ENCODE results near the gene RARRES1. TPM values are rescaled to one million over a fixed set of nuclear protein-coding genes. Genes with fewer than 3 reads are reported as not detected.
A peak's percentile ranks its signal among the peaks of the same experiment; 100 is the strongest.

Gene RARRES1
- total and polyA plus RNA-seq, 2 experiments from 2014 or later, result 36.9 to 73.1 TPM

- no peaks in the 10 kb centered on the region for H4K20me1 ChIP-seq (ENCODE audit: insufficient read depth, poor library complexity, severe bottlenecking)
- H3K9me3 ChIP-seq (ENCODE audit: low read depth), result no peaks in the 10 kb centered on the region
- DNase-seq (ENCODE audit: low spot score), result no peak
- peaks cover 31% of the 10 kb centered on the region for H3K4me1 ChIP-seq (ENCODE audit: insufficient read depth)
- peak overlapping the region; percentile 95 for H3K27ac ChIP-seq
- no peaks in the 10 kb centered on the region for H3K27me3 ChIP-seq
- no peak overlapping the region for H3K4me2 ChIP-seq
- no peak for TF ChIP-seq CTCF (IDR thresholded peaks at IDR 0.05; ENCODE audit: poor library complexity)
- TF ChIP-seq EZH2phosphoT487 (IDR thresholded peaks at IDR 0.05; ENCODE audit: low read depth, severe bottlenecking, unreplicated experiment), result no peak
- TF ChIP-seq EZH2 (IDR thresholded peaks at IDR 0.05; ENCODE audit: borderline replicate concordance), result no peak
- H3K36me3 ChIP-seq (replicated peaks; ENCODE audit: insufficient read depth, low read depth), result no peaks in the 10 kb centered on the region
- H2AFZ ChIP-seq, result no peak overlapping the region
- 83% methylated on average over 1 of the region's 1 CpG for WGBS (ENCODE audit: low lambda C conversion rate, missing lambda C conversion rate)
- no peak overlapping the region for H3K4me3 ChIP-seq
- H3K79me2 ChIP-seq, result peaks cover 2% of the 10 kb centered on the region
- no peaks in the 10 kb centered on the region for H3K9me2 ChIP-seq (replicated peaks; ENCODE audit: insufficient read depth)
Observed at GRCh38 chr3:158722108-158722507, 10.1 kb downstream of the RARRES1 start.

- Histone ChIP-seq H3K79me2 (peaks cover 2% of the 10 kb centered on the region), H3K27ac (peak overlapping the region; percentile 19), H4K20me1 (ENCODE audit: insufficient read depth, poor library complexity, severe bottlenecking) (no peaks in the 10 kb centered on the region), H3K27me3 (no peaks in the 10 kb centered on the region), H3K4me3 (no peak overlapping the region), H3K4me2 (no peak overlapping the region), H3K9me3 (ENCODE audit: low read depth) (no peaks in the 10 kb centered on the region), H3K4me1 (ENCODE audit: insufficient read depth) (peaks cover 4% of the 10 kb centered on the region), H3K9me2 (replicated peaks; ENCODE audit: insufficient read depth) (no peaks in the 10 kb centered on the region), H2AFZ (no peak overlapping the region), H3K36me3 (replicated peaks; ENCODE audit: insufficient read depth, low read depth) (no peaks in the 10 kb centered on the region)
- peak; percentile 26 for DNase-seq (ENCODE audit: low spot score)
- 84% methylated on average over 5 of the region's 5 CpGs for WGBS (ENCODE audit: low lambda C conversion rate, missing lambda C conversion rate)
- no peak for TF ChIP-seq CTCF (IDR thresholded peaks at IDR 0.05; ENCODE audit: poor library complexity)
- TF ChIP-seq EZH2 (IDR thresholded peaks at IDR 0.05; ENCODE audit: borderline replicate concordance), result no peak
- no peak for TF ChIP-seq EZH2phosphoT487 (IDR thresholded peaks at IDR 0.05; ENCODE audit: low read depth, severe bottlenecking, unreplicated experiment)
Observed at GRCh38 chr3:158718490-158719170, 13.6 kb downstream of the RARRES1 start.

- Histone ChIP-seq H3K27ac (peak overlapping the region; percentile 44), H3K9me3 (ENCODE audit: low read depth) (no peaks in the 10 kb centered on the region), H3K4me2 (no peak overlapping the region), H3K27me3 (no peaks in the 10 kb centered on the region), H3K36me3 (replicated peaks; ENCODE audit: insufficient read depth, low read depth) (no peaks in the 10 kb centered on the region), H3K4me3 (no peak overlapping the region), H3K4me1 (ENCODE audit: insufficient read depth) (no peaks in the 10 kb centered on the region), H3K79me2 (peaks cover 2% of the 10 kb centered on the region), H3K9me2 (replicated peaks; ENCODE audit: insufficient read depth) (no peaks in the 10 kb centered on the region), H2AFZ (no peak overlapping the region), H4K20me1 (ENCODE audit: insufficient read depth, poor library complexity, severe bottlenecking) (no peaks in the 10 kb centered on the region)
- DNase-seq (ENCODE audit: low spot score), result no peak
- TF ChIP-seq EZH2 (IDR thresholded peaks at IDR 0.05; ENCODE audit: borderline replicate concordance) (no peak), CTCF (IDR thresholded peaks at IDR 0.05; ENCODE audit: poor library complexity) (no peak), EZH2phosphoT487 (IDR thresholded peaks at IDR 0.05; ENCODE audit: low read depth, severe bottlenecking, unreplicated experiment) (no peak)
- WGBS (ENCODE audit: low lambda C conversion rate, missing lambda C conversion rate), result 100% methylated on average over 2 of the region's 2 CpGs
Observed at GRCh38 chr3:158717576-158717975, 14.7 kb downstream of the RARRES1 start.

All from hepatocyte (in vitro differentiated cells).